K562 (cell line): ENCODE data around the gene PFAS. TPM values are rescaled to one million over a fixed set of nuclear protein-coding genes. Genes with fewer than 3 reads are reported as not detected.

ENCODE experiments used
- ARNT ChIP-seq, 2 experiments: fragments of 450-650 bp; IDR thresholded peaks; 2 replicates each; pipeline ENCODE4 v1.6.1; 2016; ENCODE audit warnings: mild to moderate bottlenecking in 1 of 2
- ATF1 ChIP-seq, 2 experiments: fragments of 450-650 bp in 1 of 2; IDR thresholded peaks; 2 replicates each; pipeline ENCODE4 v1.6.1; 2016; ENCODE audit warnings: missing compliant biosample characterization in 1 of 2, missing genetic modification characterization in 1 of 2
- BCOR ChIP-seq: fragments of 450-650 bp; IDR thresholded peaks from 2 replicates; pipeline ENCODE4 v1.6.1; 2016
- CHD4 ChIP-seq: fragments of 200-600 bp; sonication (generic); IDR thresholded peaks from 3 replicates; pipeline ENCODE4 v1.6.1; 2012; ENCODE audit warnings: low read depth, mild to moderate bottlenecking, mixed read lengths, low read length, inconsistent platforms; ENCODE audit not compliant: insufficient read depth, insufficient replicate concordance, poor library complexity, severe bottlenecking
- CREBBP ChIP-seq: IDR thresholded peaks from one replicate; pipeline ENCODE4 v1.6.1; 2012; ENCODE audit warnings: low read depth, mild to moderate bottlenecking, control low read depth, inconsistent platforms, low read length
- FOXM1 ChIP-seq, 2 experiments: fragments of 450-650 bp in 1 of 2; sonication (generic) in 1 of 2; formaldehyde crosslinking in 1 of 2; IDR thresholded peaks; 2 replicates each; pipeline versions ENCODE4 v1.6.1 to v1.9.0; 2017 to 2022; ENCODE audit warnings: low read depth in 2 of 2, mild to moderate bottlenecking in 2 of 2, missing genetic modification reagents in 1 of 2, moderate library complexity in 1 of 2
- ILF3 ChIP-seq: fragments of 450-650 bp; IDR thresholded peaks from 2 replicates; pipeline ENCODE4 v1.6.1; 2018; ENCODE audit warnings: antibody characterized with exemption, mild to moderate bottlenecking, moderate library complexity, borderline replicate concordance
- KDM1A ChIP-seq, 2 experiments: fragments of 450-650 bp; IDR thresholded peaks; 2 replicates each; pipeline ENCODE4 v1.6.1; 2016; ENCODE audit warnings: mild to moderate bottlenecking in 2 of 2
- MAFG ChIP-seq: fragments of 450-650 bp; conservative IDR thresholded peaks from 2 replicates; pipeline ENCODE4 v1.6.1; 2016; ENCODE audit warnings: missing genetic modification characterization, missing compliant biosample characterization
- MCM5 ChIP-seq: fragments of 450-650 bp; IDR thresholded peaks from 2 replicates; pipeline ENCODE4 v1.6.1; 2016; ENCODE audit warnings: low read depth
- MCM7 ChIP-seq, 2 experiments: fragments of 450-650 bp; IDR thresholded peaks; 2 replicates each; pipeline ENCODE4 v1.6.1; 2016 to 2018
- MYNN ChIP-seq, 2 experiments: sonication (generic); formaldehyde crosslinking in 1 of 2; IDR thresholded peaks; 2 replicates each; pipeline versions ENCODE4 v1.5.0 to v1.6.1; 2016 to 2020; ENCODE audit warnings: antibody characterized with exemption in 1 of 2, missing genetic modification reagents in 1 of 2
- NCOA6 ChIP-seq: fragments of 450-650 bp; IDR thresholded peaks from 2 replicates; pipeline ENCODE4 v1.6.1; 2017; ENCODE audit warnings: mild to moderate bottlenecking
- NFRKB ChIP-seq: fragments of 450-650 bp; IDR thresholded peaks from 2 replicates; pipeline ENCODE4 v1.6.1; 2016; ENCODE audit warnings: low read depth
- RCOR1 ChIP-seq, 2 experiments: IDR thresholded peaks; 2 replicates each; pipeline ENCODE4 v1.6.1; 2012; ENCODE audit warnings: low read depth in 2 of 2, low read length in 2 of 2, borderline replicate concordance in 1 of 2, improper control_type of control experiment in 1 of 2
- SP1 ChIP-seq: sonication (generic); formaldehyde crosslinking; IDR thresholded peaks from 2 replicates; pipeline ENCODE4 v1.8.1; 2022; ENCODE audit warnings: mild to moderate bottlenecking, missing genetic modification reagents
- TEAD4 ChIP-seq, 2 experiments: sonication (generic) in 1 of 2; formaldehyde crosslinking in 1 of 2; IDR thresholded peaks; 2 replicates each; pipeline versions ENCODE4 v1.6.1 to v1.8.0; 2012 to 2022; ENCODE audit warnings: borderline replicate concordance in 1 of 2, inconsistent platforms in 1 of 2, low read length in 1 of 2, mild to moderate bottlenecking in 1 of 2, missing genetic modification reagents in 1 of 2
- TRIM24 ChIP-seq, 2 experiments: fragments of 450-650 bp; IDR thresholded peaks; 2 replicates each; pipeline ENCODE4 v1.6.1; 2016
- ZBTB11 ChIP-seq, 3 experiments: fragments of 200-800 bp in 1 of 3; fragments of 250-450 bp in 1 of 3; fragments of 450-650 bp in 1 of 3; sonication (Bioruptor Pico) in 1 of 3; sonication (Bioruptor generic) in 1 of 3; formaldehyde crosslinking in 1 of 3; IDR thresholded peaks; 2 replicates each; pipeline versions ENCODE4 v1.6.1 to v1.8.0; 2016 to 2022; ENCODE audit warnings: mild to moderate bottlenecking in 2 of 3, missing genetic modification characterization in 2 of 3, missing compliant biosample characterization in 1 of 3, moderate library complexity in 1 of 3
- ZBTB34 ChIP-seq: fragments of 250-450 bp; sonication (Bioruptor Pico); IDR thresholded peaks from 2 replicates; pipeline ENCODE4 v1.8.0; 2021; ENCODE audit warnings: mild to moderate bottlenecking, moderate library complexity
- ZNF232 ChIP-seq: sonication (generic); formaldehyde crosslinking; IDR thresholded peaks from 2 replicates; pipeline ENCODE4 v1.8.0; 2022; ENCODE audit warnings: mild to moderate bottlenecking, missing genetic modification reagents
- ZNF436 ChIP-seq: fragments of 250-450, 450-650 bp; sonication (Bioruptor Pico); formaldehyde crosslinking; IDR thresholded peaks from 2 replicates; pipeline ENCODE4 v1.7.0; 2020; ENCODE audit warnings: mild to moderate bottlenecking
- ZNF707 ChIP-seq: fragments of 250-450 bp; sonication (Bioruptor Pico); conservative IDR thresholded peaks from 2 replicates; pipeline ENCODE4 v1.8.0; 2022; ENCODE audit warnings: inconsistent platforms, mild to moderate bottlenecking, moderate library complexity
- polyA plus RNA-seq, 8 experiments: library from polyadenylated mRNA; depleted of rRNA in 4 of 8; stranded (reverse) in 5 of 8; unstranded in 3 of 8; fragments of >200 nt; fragmentation: Nextera tagmentation in 2 of 8; fragmentation: Illumina TruSeq in 1 of 8; extraction: Ambion mirVana in 2 of 8; extraction: Trizol in 1 of 8; gene quantifications; 2 replicates each; pipeline versions ENCODE4 v1.2.1 to v1.2.3, GENCODE V29; 2011 to 2014; ENCODE audit warnings: inconsistent platforms in 1 of 8, missing spikeins in 1 of 8
- total RNA-seq, 7 experiments: library from RNA; depleted of rRNA in 6 of 7; stranded (reverse); fragments of >200 nt in 6 of 7; fragmentation: Illumina TruSeq in 2 of 7; extraction: Trizol in 2 of 7; gene quantifications; 2 replicates each; pipeline versions ENCODE4 v1.2.1 to v1.2.3, GENCODE V29; 2011 to 2021; ENCODE audit warnings: low replicate concordance in 1 of 7

The PFAS gene
- total and polyA plus RNA-seq, 9 of the 15 experiments (the other 6 are each of a cell fraction or from before 2014, with no cell fraction given), result 11.6 to 131 (median 43.9) TPM

GRCh38 chr17:8220783-8221662, 28.1 kb upstream of the PFAS start (continued):
- no peak; a peak in 1 of 6 replicates for TF ChIP-seq ZBTB11 (CRISPR knock-in tag; IDR thresholded peaks at IDR 0.05)
- TF ChIP-seq MCM7 (IDR thresholded peaks at IDR 0.05), result no peak
- peak; percentile 60 for TF ChIP-seq MAFG (tag)
- peak; percentile 79; the same call in 1 of the 2 replicates for TF ChIP-seq MYNN (IDR thresholded peaks at IDR 0.05)
- no peak for TF ChIP-seq MYNN (CRISPR knock-in tag; IDR thresholded peaks at IDR 0.05)
- TF ChIP-seq MCM5, result no peak
- peak in 1 of 2 experiments; percentile 93; a peak in 3 of 4 replicates for TF ChIP-seq ARNT (IDR thresholded peaks at IDR 0.05)
- TF ChIP-seq ZNF232 (CRISPR knock-in tag), result no peak
- peak in 1 of 2 experiments; percentile 21; a peak in 1 of 4 replicates for TF ChIP-seq KDM1A (IDR thresholded peaks at IDR 0.05)
- no peak for TF ChIP-seq ZNF707 (CRISPR knock-in tag)
- no peak for TF ChIP-seq ZBTB34
- TF ChIP-seq BCOR, result peak; percentile 54; the same call in 1 of the 2 replicates
- no peak for TF ChIP-seq ATF1 (CRISPR knock-in tag; IDR thresholded peaks at IDR 0.05)
- TF ChIP-seq ATF1 (tag; IDR thresholded peaks at IDR 0.05), result peak; percentile 82
- no peak; the same call in 1 of the 2 replicates for TF ChIP-seq NCOA6
- TF ChIP-seq FOXM1 (IDR thresholded peaks at IDR 0.05; ENCODE audit: low read depth), result no peak
- no peak for TF ChIP-seq FOXM1 (CRISPR knock-in tag; IDR thresholded peaks at IDR 0.05; ENCODE audit: low read depth)
- TF ChIP-seq ILF3, result no peak
- peak in 1 of 2 experiments; percentile 87; a peak in 2 of 4 replicates for TF ChIP-seq RCOR1 (IDR thresholded peaks at IDR 0.05; ENCODE audit: borderline replicate concordance in 1 of 2, low read depth in 2 of 2, low read length in 2 of 2)
- peak; percentile 67 for TF ChIP-seq SP1 (CRISPR knock-in tag)
- no peak for TF ChIP-seq ZNF436 (CRISPR knock-in tag)
- peak; percentile 80 for TF ChIP-seq NFRKB
- no peak for TF ChIP-seq CREBBP
- no peak for TF ChIP-seq CHD4
- TF ChIP-seq TRIM24 (IDR thresholded peaks at IDR 0.05), result peak in 1 of 2 experiments; percentile 41; a peak in 2 of 4 replicates
- TF ChIP-seq TEAD4 (IDR thresholded peaks at IDR 0.05; ENCODE audit: low read length), result peak; percentile 82
- TF ChIP-seq TEAD4 (CRISPR knock-in tag; IDR thresholded peaks at IDR 0.05; ENCODE audit: borderline replicate concordance), result no peak
